ENCODE measurements around the gene ADAP2. TPM values are rescaled to one million over a fixed set of nuclear protein-coding genes. Genes with fewer than 3 reads are reported as not detected.
"Not testable (repeated sequence)": the region's sequence is repeated elsewhere in the genome, so short reads cannot be mapped to it uniquely, and the experiment has no call there.

Gene ADAP2
- total and polyA plus RNA-seq, 7 experiments from 2014 or later, result 2.6 to 18.9 (median 4.9) TPM; not detected in 2

- Mint-ChIP-seq H3K36me3 (peaks cover 0 to 3% (median 1%) of the 10 kb centered on the region in 5 donors), H3K4me3 (peak overlapping the region in 5 of 10 donors; percentile 20 to 96 (median 36)), H3K9me3 (no peaks in the 10 kb centered on the region), H3K27me3 (no peaks in the 10 kb centered on the region), H3K27ac (peak overlapping the region in 2 of 9 donors; percentile 11 to 36), H3K4me1 (peaks cover 26 to 46% (median 38%) of the 10 kb centered on the region in 7 donors)
- Histone ChIP-seq H3K36me3 (ENCODE audit: control insufficient read depth in 2 of 3, insufficient read depth in 3 of 3, low read length in 3 of 3) (peaks cover 0 to 4% (median 0%) of the 10 kb centered on the region in 3 experiments), H3K4me3 (ENCODE audit: low read length) (no peak overlapping the region), H3K4me1 (ENCODE audit: control insufficient read depth in 2 of 2, insufficient read depth in 2 of 2, low read length in 2 of 2) (peaks cover 9 to 13% of the 10 kb centered on the region in 2 donors), H3K27me3 (ENCODE audit: control insufficient read depth in 2 of 2, insufficient read depth in 2 of 2, low read length in 2 of 2) (no peaks in the 10 kb centered on the region), H3K27ac (ENCODE audit: low read depth, low read length) (no peak overlapping the region), H3K9me3 (ENCODE audit: control insufficient read depth in 2 of 3, low read length in 3 of 3) (no peaks in the 10 kb centered on the region)
- CTCF ChIA-PET, result no interaction called here
- POLR2A ChIA-PET, result no interaction called here
- ATAC-seq (no peak), DNase-seq (no peak)
- intact Hi-C loops (cut with micrococcal nuclease), result loop anchor here (5.0 kb wide), 5 partner anchors 77 to 1533 kb away; partner anchors contain the start of genes ATAD5 (in 1 of the 2), CRLF3 (in 1 of the 2), NSRP1 (in 1 of the 2) and PSMD11 (in 1 of the 2)
Measured at GRCh38 chr17:30908717-30909420, 12.9 kb upstream of the ADAP2 start.

- peaks cover 20 to 37% (median 31%) of the 10 kb centered on the region in 7 donors for H3K4me1 Mint-ChIP-seq
- CTCF ChIA-PET, result interaction anchor here (0.6 kb wide), 1 partner anchor 806 kb away, joined by 3 read pairs; no protein-coding TSS in a partner anchor
- H3K27ac ChIP-seq (ENCODE audit: low read depth, low read length); H3K27ac Mint-ChIP-seq; intact Hi-C loops (cut with micrococcal nuclease); H3K9me3 Mint-ChIP-seq; H3K4me3 Mint-ChIP-seq; H3K27me3 Mint-ChIP-seq; DNase-seq; ATAC-seq; H3K36me3 Mint-ChIP-seq; H3K36me3 ChIP-seq (ENCODE audit: control insufficient read depth in 2 of 3, insufficient read depth in 3 of 3, low read length in 3 of 3); H3K4me3 ChIP-seq (ENCODE audit: low read length); POLR2A ChIA-PET; H3K9me3 ChIP-seq (ENCODE audit: control insufficient read depth in 2 of 3, low read length in 3 of 3); H3K27me3 ChIP-seq (ENCODE audit: control insufficient read depth in 2 of 2, insufficient read depth in 2 of 2, low read length in 2 of 2): not testable (repeated sequence)
- H3K4me1 ChIP-seq (ENCODE audit: control insufficient read depth in 2 of 2, insufficient read depth in 2 of 2, low read length in 2 of 2), result peaks cover 9 to 13% of the 10 kb centered on the region in 2 donors
Measured at GRCh38 chr17:30910151-30910550, 11.6 kb upstream of the ADAP2 start.

- Histone ChIP-seq H3K27me3 (ENCODE audit: control insufficient read depth in 2 of 2, insufficient read depth in 2 of 2, low read length in 2 of 2) (no peaks in the 10 kb centered on the region), H3K4me1 (ENCODE audit: control insufficient read depth in 2 of 2, insufficient read depth in 2 of 2, low read length in 2 of 2) (no peaks in the 10 kb centered on the region), H3K27ac (ENCODE audit: low read depth, low read length) (no peak overlapping the region), H3K9me3 (ENCODE audit: control insufficient read depth in 2 of 3, low read length in 3 of 3) (no peaks in the 10 kb centered on the region), H3K4me3 (ENCODE audit: low read length) (no peak overlapping the region), H3K36me3 (ENCODE audit: control insufficient read depth in 2 of 3, insufficient read depth in 3 of 3, low read length in 3 of 3) (no peaks in the 10 kb centered on the region)
- H3K4me1 Mint-ChIP-seq, result peaks cover 2 to 9% (median 3%) of the 10 kb centered on the region in 7 donors
- CTCF ChIA-PET, result no interaction called here
- no peak overlapping the region for H3K27ac Mint-ChIP-seq
- POLR2A ChIA-PET, result no interaction called here
- H3K36me3 Mint-ChIP-seq, result no peaks in the 10 kb centered on the region
- peaks cover 0 to 9% (median 0%) of the 10 kb centered on the region in 5 donors for H3K27me3 Mint-ChIP-seq
- intact Hi-C loops (cut with micrococcal nuclease), result no loop called here
- DNase-seq (no peak), ATAC-seq (no peak)
- H3K9me3 Mint-ChIP-seq, result no peaks in the 10 kb centered on the region
- H3K4me3 Mint-ChIP-seq, result no peak overlapping the region
Measured at GRCh38 chr17:30913955-30914354, 7.8 kb upstream of the ADAP2 start.

GRCh38 chr17:30915833-30916611 lies 5.7 kb upstream of the ADAP2 start:
- Mint-ChIP-seq H3K27me3 (peaks cover 8 to 25% (median 10%) of the 10 kb centered on the region in 5 donors), H3K9me3 (no peaks in the 10 kb centered on the region), H3K36me3 (no peaks in the 10 kb centered on the region), H3K27ac (no peak overlapping the region), H3K4me1 (peaks cover 0 to 7% (median under 1%) of the 10 kb centered on the region in 7 donors), H3K4me3 (no peak overlapping the region)
- intact Hi-C loops (cut with micrococcal nuclease), result no loop called here
- Histone ChIP-seq H3K27ac (ENCODE audit: low read depth, low read length) (no peak overlapping the region), H3K9me3 (ENCODE audit: control insufficient read depth in 2 of 3, low read length in 3 of 3) (no peaks in the 10 kb centered on the region), H3K4me1 (ENCODE audit: control insufficient read depth in 2 of 2, insufficient read depth in 2 of 2, low read length in 2 of 2) (no peaks in the 10 kb centered on the region), H3K27me3 (ENCODE audit: control insufficient read depth in 2 of 2, insufficient read depth in 2 of 2, low read length in 2 of 2) (no peaks in the 10 kb centered on the region), H3K4me3 (ENCODE audit: low read length) (no peak overlapping the region), H3K36me3 (ENCODE audit: control insufficient read depth in 2 of 3, insufficient read depth in 3 of 3, low read length in 3 of 3) (no peaks in the 10 kb centered on the region)
- ATAC-seq (no peak), DNase-seq (no peak)
- ChIA-PET POLR2A (interaction anchor here (0.7 to 0.9 kb wide), 2 partner anchors 21 to 62 kb away, joined by 3 to 4 read pairs; no protein-coding TSS in a partner anchor), CTCF (no interaction called here)

DNA sequence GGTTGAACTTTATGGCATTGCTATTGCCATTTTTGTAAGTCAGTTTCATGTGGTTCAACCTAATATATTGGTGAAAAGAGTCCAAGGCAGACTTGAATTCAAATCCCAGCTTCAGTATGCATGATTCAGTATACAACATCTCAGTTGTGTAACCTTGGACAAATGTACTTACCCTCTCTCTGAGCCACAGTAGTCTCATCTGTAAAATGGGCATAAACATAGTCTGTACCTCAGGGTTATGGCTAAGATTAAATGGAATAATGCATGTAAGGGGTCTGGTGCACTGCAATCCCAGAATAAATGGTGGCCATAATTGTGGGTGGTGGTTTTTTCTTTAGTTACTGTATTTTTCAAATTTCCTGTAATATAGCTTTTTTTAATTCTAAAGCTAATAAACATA lies 4.7 kb upstream of the ADAP2 start:
- Histone ChIP-seq H3K9me3 (ENCODE audit: control insufficient read depth in 2 of 3, low read length in 3 of 3) (no peaks in the 10 kb centered on the region), H3K4me3 (ENCODE audit: low read length) (no peak overlapping the region), H3K27ac (ENCODE audit: low read depth, low read length) (no peak overlapping the region), H3K4me1 (ENCODE audit: control insufficient read depth in 2 of 2, insufficient read depth in 2 of 2, low read length in 2 of 2) (no peaks in the 10 kb centered on the region), H3K27me3 (ENCODE audit: control insufficient read depth in 2 of 2, insufficient read depth in 2 of 2, low read length in 2 of 2) (no peaks in the 10 kb centered on the region), H3K36me3 (ENCODE audit: control insufficient read depth in 2 of 3, insufficient read depth in 3 of 3, low read length in 3 of 3) (no peaks in the 10 kb centered on the region)
- DNase-seq (no peak), ATAC-seq (no peak)
- H3K27me3 Mint-ChIP-seq, result peaks cover 14 to 32% (median 17%) of the 10 kb centered on the region in 5 donors
- no peak overlapping the region for H3K27ac Mint-ChIP-seq
- ChIA-PET CTCF (no interaction called here), POLR2A (interaction anchor here (0.7 kb wide), 1 partner anchor 63 kb away, joined by 4 read pairs; no protein-coding TSS in a partner anchor)
- H3K9me3 Mint-ChIP-seq, result no peaks in the 10 kb centered on the region
- intact Hi-C loops (cut with micrococcal nuclease), result no loop called here
- peaks cover 0 to 4% (median 0%) of the 10 kb centered on the region in 5 donors for H3K36me3 Mint-ChIP-seq
- peaks cover 0 to 13% (median 7%) of the 10 kb centered on the region in 7 donors for H3K4me1 Mint-ChIP-seq
- H3K4me3 Mint-ChIP-seq, result no peak overlapping the region

DNA sequence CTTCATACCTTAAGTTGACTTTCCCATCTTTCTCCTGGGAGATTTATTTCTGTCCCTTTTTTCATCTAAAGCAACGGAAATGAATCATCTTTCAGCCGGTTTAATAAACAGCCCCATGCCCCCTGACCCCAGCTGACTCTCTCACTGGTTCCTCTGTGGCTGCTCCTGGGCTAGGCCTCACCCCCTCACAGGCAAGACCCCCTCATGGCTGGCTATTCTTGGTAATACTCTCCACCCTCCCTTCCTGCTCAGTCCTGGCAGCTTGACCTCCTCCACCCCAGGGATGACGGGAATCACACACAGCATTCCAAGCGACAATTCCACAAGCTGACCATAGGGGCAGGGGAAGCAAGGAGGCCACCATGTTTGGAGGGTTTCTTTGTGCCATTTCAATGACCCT lies 1.5 kb upstream of the ADAP2 start:
- ChIA-PET POLR2A (no interaction called here), CTCF (interaction anchor here (0.6 kb wide), 1 partner anchor 8 kb away, joined by 7 read pairs; no protein-coding TSS in a partner anchor)
- H3K9me3 Mint-ChIP-seq, result no peaks in the 10 kb centered on the region
- H3K4me1 Mint-ChIP-seq, result peaks cover 7 to 18% (median 14%) of the 10 kb centered on the region in 7 donors
- H3K4me3 Mint-ChIP-seq, result no peak overlapping the region
- intact Hi-C loops (cut with micrococcal nuclease), result no loop called here
- H3K4me1 ChIP-seq (ENCODE audit: control insufficient read depth in 2 of 2, insufficient read depth in 2 of 2, low read length in 2 of 2), result no peaks in the 10 kb centered on the region
- H3K27ac Mint-ChIP-seq, result no peak overlapping the region
- no peaks in the 10 kb centered on the region for H3K9me3 ChIP-seq (ENCODE audit: control insufficient read depth in 2 of 3, low read length in 3 of 3)
- no peaks in the 10 kb centered on the region for H3K36me3 ChIP-seq (ENCODE audit: control insufficient read depth in 2 of 3, insufficient read depth in 3 of 3, low read length in 3 of 3)
- H3K27me3 Mint-ChIP-seq, result peaks cover 24 to 56% (median 37%) of the 10 kb centered on the region in 5 donors
- H3K4me3 ChIP-seq (ENCODE audit: low read length), result no peak overlapping the region
- DNase-seq (no peak), ATAC-seq (no peak)
- no peak overlapping the region for H3K27ac ChIP-seq (ENCODE audit: low read depth, low read length)
- H3K36me3 Mint-ChIP-seq, result peaks cover 0 to 5% (median 2%) of the 10 kb centered on the region in 5 donors
- peaks cover 0 to 3% of the 10 kb centered on the region in 2 donors for H3K27me3 ChIP-seq (ENCODE audit: control insufficient read depth in 2 of 2, insufficient read depth in 2 of 2, low read length in 2 of 2)

Measured in naive thymus-derived CD4-positive, alpha-beta T cell (primary cell).